ENCODE measurements around the gene ADAM22. TPM values are rescaled to one million over a fixed set of nuclear protein-coding genes. Genes with fewer than 3 reads are reported as not detected.

The ADAM22 gene
- total and polyA plus RNA-seq, 4 donors, result 0.04 to 0.61 (median 0.15) TPM

DNA sequence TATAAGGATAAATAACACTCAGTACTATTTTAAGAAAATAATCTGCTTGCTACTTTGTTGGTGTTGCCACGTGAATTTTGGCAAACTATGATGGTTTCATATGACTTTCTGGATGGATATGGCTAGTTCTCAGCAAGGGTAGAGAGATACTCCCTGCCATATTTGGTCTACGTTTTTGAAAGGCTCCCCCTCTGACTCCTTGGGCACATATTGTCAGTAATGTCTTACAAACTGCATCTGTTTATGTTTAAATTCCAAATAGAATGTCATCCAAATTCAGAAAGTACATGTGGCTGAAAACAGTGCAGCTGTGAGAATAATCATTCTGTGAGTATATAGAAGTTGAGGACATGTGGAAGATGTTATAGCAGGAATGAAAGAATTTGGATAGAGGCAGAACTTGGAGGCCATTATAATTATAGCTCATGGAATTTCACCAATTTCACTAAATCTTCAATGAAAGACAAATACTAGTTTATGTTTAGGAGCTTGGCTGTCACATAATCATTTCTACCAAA is 178.0 kb downstream of the ADAM22 start:
- no peaks in the 10 kb centered on the region for H3K36me3 ChIP-seq (ENCODE audit: control insufficient read depth in 4 of 4, insufficient read depth in 3 of 4, low read depth in 1 of 4, low read length in 3 of 4)
- WGBS, result 51% methylated on average over 2 of the region's 2 CpGs
- H3K9ac ChIP-seq (ENCODE audit: low read depth in 1 of 2, low read length in 2 of 2), result no peak overlapping the region
- no peak for TF ChIP-seq HNF4A (conservative IDR thresholded peaks at IDR 0.05)
- TF ChIP-seq, protein P1, sequence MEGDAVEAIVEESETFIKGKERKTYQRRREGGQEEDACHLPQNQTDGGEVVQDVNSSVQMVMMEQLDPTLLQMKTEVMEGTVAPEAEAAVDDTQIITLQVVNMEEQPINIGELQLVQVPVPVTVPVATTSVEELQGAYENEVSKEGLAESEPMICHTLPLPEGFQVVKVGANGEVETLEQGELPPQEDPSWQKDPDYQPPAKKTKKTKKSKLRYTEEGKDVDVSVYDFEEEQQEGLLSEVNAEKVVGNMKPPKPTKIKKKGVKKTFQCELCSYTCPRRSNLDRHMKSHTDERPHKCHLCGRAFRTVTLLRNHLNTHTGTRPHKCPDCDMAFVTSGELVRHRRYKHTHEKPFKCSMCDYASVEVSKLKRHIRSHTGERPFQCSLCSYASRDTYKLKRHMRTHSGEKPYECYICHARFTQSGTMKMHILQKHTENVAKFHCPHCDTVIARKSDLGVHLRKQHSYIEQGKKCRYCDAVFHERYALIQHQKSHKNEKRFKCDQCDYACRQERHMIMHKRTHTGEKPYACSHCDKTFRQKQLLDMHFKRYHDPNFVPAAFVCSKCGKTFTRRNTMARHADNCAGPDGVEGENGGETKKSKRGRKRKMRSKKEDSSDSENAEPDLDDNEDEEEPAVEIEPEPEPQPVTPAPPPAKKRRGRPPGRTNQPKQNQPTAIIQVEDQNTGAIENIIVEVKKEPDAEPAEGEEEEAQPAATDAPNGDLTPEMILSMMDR (IDR thresholded peaks at IDR 0.05; ENCODE audit: low read depth, low read length, missing input control), result no peak
- no peak for TF ChIP-seq RAD21 (IDR thresholded peaks at IDR 0.05)
- TF ChIP-seq, protein P2, sequence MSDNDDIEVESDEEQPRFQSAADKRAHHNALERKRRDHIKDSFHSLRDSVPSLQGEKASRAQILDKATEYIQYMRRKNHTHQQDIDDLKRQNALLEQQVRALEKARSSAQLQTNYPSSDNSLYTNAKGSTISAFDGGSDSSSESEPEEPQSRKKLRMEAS (IDR thresholded peaks at IDR 0.05), result no peak
- TF ChIP-seq, protein P3, sequence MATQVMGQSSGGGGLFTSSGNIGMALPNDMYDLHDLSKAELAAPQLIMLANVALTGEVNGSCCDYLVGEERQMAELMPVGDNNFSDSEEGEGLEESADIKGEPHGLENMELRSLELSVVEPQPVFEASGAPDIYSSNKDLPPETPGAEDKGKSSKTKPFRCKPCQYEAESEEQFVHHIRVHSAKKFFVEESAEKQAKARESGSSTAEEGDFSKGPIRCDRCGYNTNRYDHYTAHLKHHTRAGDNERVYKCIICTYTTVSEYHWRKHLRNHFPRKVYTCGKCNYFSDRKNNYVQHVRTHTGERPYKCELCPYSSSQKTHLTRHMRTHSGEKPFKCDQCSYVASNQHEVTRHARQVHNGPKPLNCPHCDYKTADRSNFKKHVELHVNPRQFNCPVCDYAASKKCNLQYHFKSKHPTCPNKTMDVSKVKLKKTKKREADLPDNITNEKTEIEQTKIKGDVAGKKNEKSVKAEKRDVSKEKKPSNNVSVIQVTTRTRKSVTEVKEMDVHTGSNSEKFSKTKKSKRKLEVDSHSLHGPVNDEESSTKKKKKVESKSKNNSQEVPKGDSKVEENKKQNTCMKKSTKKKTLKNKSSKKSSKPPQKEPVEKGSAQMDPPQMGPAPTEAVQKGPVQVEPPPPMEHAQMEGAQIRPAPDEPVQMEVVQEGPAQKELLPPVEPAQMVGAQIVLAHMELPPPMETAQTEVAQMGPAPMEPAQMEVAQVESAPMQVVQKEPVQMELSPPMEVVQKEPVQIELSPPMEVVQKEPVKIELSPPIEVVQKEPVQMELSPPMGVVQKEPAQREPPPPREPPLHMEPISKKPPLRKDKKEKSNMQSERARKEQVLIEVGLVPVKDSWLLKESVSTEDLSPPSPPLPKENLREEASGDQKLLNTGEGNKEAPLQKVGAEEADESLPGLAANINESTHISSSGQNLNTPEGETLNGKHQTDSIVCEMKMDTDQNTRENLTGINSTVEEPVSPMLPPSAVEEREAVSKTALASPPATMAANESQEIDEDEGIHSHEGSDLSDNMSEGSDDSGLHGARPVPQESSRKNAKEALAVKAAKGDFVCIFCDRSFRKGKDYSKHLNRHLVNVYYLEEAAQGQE (IDR thresholded peaks at IDR 0.05), result no peak
- TF ChIP-seq FOXA2 (IDR thresholded peaks at IDR 0.05), result no peak
- no peak for TF ChIP-seq YY1 (IDR thresholded peaks at IDR 0.05)
- TF ChIP-seq NR2F2 (IDR thresholded peaks at IDR 0.05), result no peak
- TF ChIP-seq, protein P4, sequence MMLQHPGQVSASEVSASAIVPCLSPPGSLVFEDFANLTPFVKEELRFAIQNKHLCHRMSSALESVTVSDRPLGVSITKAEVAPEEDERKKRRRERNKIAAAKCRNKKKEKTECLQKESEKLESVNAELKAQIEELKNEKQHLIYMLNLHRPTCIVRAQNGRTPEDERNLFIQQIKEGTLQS (IDR thresholded peaks at IDR 0.05), result no peak
- TF ChIP-seq RXRA (IDR thresholded peaks at IDR 0.05), result no peak
- no peak for TF ChIP-seq JUND (IDR thresholded peaks at IDR 0.05)
- TF ChIP-seq GABPA (IDR thresholded peaks at IDR 0.05 in 1 of 2, conservative IDR thresholded peaks at IDR 0.05 in 1 of 2), result no peak
- TF ChIP-seq, protein P5, sequence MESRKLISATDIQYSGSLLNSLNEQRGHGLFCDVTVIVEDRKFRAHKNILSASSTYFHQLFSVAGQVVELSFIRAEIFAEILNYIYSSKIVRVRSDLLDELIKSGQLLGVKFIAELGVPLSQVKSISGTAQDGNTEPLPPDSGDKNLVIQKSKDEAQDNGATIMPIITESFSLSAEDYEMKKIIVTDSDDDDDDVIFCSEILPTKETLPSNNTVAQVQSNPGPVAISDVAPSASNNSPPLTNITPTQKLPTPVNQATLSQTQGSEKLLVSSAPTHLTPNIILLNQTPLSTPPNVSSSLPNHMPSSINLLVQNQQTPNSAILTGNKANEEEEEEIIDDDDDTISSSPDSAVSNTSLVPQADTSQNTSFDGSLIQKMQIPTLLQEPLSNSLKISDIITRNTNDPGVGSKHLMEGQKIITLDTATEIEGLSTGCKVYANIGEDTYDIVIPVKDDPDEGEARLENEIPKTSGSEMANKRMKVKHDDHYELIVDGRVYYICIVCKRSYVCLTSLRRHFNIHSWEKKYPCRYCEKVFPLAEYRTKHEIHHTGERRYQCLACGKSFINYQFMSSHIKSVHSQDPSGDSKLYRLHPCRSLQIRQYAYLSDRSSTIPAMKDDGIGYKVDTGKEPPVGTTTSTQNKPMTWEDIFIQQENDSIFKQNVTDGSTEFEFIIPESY (IDR thresholded peaks at IDR 0.05), result no peak
- no peak for TF ChIP-seq EGR1 (IDR thresholded peaks at IDR 0.05; ENCODE audit: low read depth in 2 of 2)
- H3K4me1 ChIP-seq (ENCODE audit: control insufficient read depth in 4 of 4, insufficient read depth in 4 of 4, low read length in 3 of 4), result no peaks in the 10 kb centered on the region
- no peak for DNase-seq (ENCODE audit: low spot score)
- H3K27ac ChIP-seq (ENCODE audit: low read depth in 1 of 2, low read length in 2 of 2), result no peak overlapping the region
- no peak overlapping the region for H3K4me3 ChIP-seq (ENCODE audit: low read depth in 1 of 3, low read length in 3 of 3)
- H3K27me3 ChIP-seq (ENCODE audit: control insufficient read depth in 4 of 4, insufficient read depth in 4 of 4, low read length in 3 of 4), result no peaks in the 10 kb centered on the region
- H3K9me3 ChIP-seq (ENCODE audit: control insufficient read depth in 4 of 4, low read length in 3 of 4), result no peaks in the 10 kb centered on the region

DNA sequence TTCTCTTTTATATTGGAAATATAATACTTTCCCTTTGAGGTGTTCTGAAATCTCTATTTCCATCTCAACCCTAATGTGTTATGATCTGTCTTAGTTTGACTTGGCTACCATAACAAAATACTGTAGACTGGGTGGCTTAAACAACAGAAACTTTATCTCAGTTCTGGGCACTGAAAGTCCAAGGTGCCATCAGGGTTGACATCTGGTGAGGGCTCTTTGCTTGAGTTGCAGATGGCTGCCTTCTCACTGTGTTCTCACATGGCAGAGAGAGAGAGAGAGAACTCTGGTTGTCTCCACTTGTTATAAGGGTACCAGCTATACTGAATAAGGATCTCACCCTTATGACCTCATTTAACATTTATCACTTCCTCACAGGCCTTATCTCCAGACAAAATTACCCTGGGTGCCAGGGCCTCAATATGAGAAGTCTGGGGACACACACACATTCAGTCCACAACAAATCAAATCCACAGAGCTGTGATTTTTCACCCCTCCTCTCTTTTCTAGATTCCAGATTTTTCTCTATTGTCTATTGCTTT is 181.3 kb downstream of the ADAM22 start:
- no peak overlapping the region for H3K4me3 ChIP-seq (ENCODE audit: low read depth in 1 of 3, low read length in 3 of 3)
- no peak overlapping the region for H3K9ac ChIP-seq (ENCODE audit: low read depth in 1 of 2, low read length in 2 of 2)
- no peak for DNase-seq (ENCODE audit: low spot score)
- no peaks in the 10 kb centered on the region for H3K9me3 ChIP-seq (ENCODE audit: control insufficient read depth in 4 of 4, low read length in 3 of 4)
- no peaks in the 10 kb centered on the region for H3K27me3 ChIP-seq (ENCODE audit: control insufficient read depth in 4 of 4, insufficient read depth in 4 of 4, low read length in 3 of 4)
- H3K36me3 ChIP-seq (ENCODE audit: control insufficient read depth in 4 of 4, insufficient read depth in 3 of 4, low read depth in 1 of 4, low read length in 3 of 4), result no peaks in the 10 kb centered on the region
- TF ChIP-seq JUND (IDR thresholded peaks at IDR 0.05) (no peak), EGR1 (IDR thresholded peaks at IDR 0.05; ENCODE audit: low read depth in 2 of 2) (no peak), HNF4G (IDR thresholded peaks at IDR 0.05) (no peak), GABPA (IDR thresholded peaks at IDR 0.05 in 1 of 2, conservative IDR thresholded peaks at IDR 0.05 in 1 of 2) (no peak), TAF1 (conservative IDR thresholded peaks at IDR 0.05) (no peak), NR2F2 (IDR thresholded peaks at IDR 0.05) (no peak), FOXA1 (IDR thresholded peaks at IDR 0.05) (no peak), HNF4A (conservative IDR thresholded peaks at IDR 0.05) (no peak)
- TF ChIP-seq, protein P2 (IDR thresholded peaks at IDR 0.05), result no peak
- TF ChIP-seq, protein P3 (IDR thresholded peaks at IDR 0.05), result no peak
- H3K4me1 ChIP-seq (ENCODE audit: control insufficient read depth in 4 of 4, insufficient read depth in 4 of 4, low read length in 3 of 4), result no peaks in the 10 kb centered on the region
- no peak overlapping the region for H3K27ac ChIP-seq (ENCODE audit: low read depth in 1 of 2, low read length in 2 of 2)

Measured in liver (tissue), 9 donors.